VCaP (cell line): Measurements from ENCODE around the gene ANK3.

Experiments
- H3K27ac ChIP-seq: fragments of 450-650 bp; 2 replicates; pipeline ENCODE4 v1.5.1; 2017
- TF ChIP-seq, protein P1 (sequence below): fragments of 450-650 bp; conservative IDR thresholded peaks from 2 replicates; pipeline ENCODE4 v1.5.1; 2017; ENCODE audit warnings: mild to moderate bottlenecking, moderate library complexity

The ANK3 gene

GRCh38 chr10:60290558-60290957 is 99.1 kb downstream of the ANK3 start:
- no peak overlapping the region for H3K27ac ChIP-seq
- TF ChIP-seq, protein P1, sequence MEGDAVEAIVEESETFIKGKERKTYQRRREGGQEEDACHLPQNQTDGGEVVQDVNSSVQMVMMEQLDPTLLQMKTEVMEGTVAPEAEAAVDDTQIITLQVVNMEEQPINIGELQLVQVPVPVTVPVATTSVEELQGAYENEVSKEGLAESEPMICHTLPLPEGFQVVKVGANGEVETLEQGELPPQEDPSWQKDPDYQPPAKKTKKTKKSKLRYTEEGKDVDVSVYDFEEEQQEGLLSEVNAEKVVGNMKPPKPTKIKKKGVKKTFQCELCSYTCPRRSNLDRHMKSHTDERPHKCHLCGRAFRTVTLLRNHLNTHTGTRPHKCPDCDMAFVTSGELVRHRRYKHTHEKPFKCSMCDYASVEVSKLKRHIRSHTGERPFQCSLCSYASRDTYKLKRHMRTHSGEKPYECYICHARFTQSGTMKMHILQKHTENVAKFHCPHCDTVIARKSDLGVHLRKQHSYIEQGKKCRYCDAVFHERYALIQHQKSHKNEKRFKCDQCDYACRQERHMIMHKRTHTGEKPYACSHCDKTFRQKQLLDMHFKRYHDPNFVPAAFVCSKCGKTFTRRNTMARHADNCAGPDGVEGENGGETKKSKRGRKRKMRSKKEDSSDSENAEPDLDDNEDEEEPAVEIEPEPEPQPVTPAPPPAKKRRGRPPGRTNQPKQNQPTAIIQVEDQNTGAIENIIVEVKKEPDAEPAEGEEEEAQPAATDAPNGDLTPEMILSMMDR: no peak

DNA sequence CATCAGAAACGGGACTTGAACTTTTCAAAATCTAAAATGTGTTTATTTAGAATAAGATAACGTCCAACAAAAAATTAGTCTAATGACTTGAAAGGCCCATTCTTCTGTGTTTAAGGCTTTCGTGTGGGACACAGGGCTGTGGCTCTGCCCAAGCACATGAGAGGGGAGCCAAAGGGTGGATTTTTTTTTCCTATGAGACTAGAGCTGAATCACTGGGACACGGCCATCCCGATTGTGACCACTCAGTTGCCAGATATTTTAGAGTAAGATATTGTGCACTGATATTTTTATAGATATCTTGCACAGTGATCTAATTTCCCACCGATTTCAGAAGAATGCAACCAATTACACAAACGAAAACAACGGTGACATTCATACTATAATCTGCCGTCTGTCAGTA is 99.9 kb downstream of the ANK3 start:
- TF ChIP-seq, protein P1: no peak
- no peak overlapping the region for H3K27ac ChIP-seq

DNA sequence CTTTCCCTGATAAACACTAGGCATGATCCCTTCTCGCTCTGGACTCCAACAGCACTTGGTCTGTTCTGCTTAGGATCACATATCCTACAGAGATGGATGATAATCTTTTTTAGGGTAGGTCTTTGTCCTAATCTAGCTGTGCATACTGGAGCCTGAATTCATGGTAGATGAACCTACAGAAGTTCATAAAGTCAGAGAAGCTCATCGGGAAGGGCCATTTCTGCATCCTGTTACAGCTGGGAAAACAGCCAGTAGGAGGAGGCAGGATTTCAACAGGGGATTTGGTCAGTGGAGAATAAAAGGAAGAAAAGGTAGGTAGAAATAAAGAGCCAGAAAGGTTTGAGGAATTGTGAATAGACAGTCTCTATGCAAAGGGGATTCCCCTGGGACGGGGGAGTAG is 101.4 kb downstream of the ANK3 start:
- TF ChIP-seq, protein P1: no peak

DNA sequence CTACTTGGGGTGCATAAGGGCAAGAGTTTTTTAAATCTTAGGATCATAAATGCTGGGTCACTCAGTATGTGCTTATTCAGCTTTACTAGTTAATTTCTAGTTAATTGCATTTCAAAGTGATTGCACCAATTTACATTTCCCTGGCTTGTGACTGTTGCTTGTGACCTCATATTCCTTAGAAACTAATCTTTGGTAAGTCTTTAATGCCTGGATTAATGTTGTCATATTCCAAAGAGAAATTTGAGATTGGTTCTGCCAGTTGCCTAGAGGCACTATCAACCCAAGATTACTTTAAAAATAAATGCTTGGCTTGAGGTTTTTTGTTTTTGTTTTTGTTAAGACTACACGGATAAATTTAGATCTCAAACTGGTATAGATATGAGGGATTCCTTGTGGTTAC is 103.1 kb downstream of the ANK3 start:
- TF ChIP-seq, protein P1: no peak
- H3K27ac ChIP-seq: no peak overlapping the region

More for the DNA sequence above, 101.4 kb downstream of the ANK3 start:
- H3K27ac ChIP-seq: no peak overlapping the region

GRCh38 chr10:60283397-60283796 is 106.3 kb downstream of the ANK3 start:
- no peak overlapping the region for H3K27ac ChIP-seq
- TF ChIP-seq, protein P1: no peak

DNA sequence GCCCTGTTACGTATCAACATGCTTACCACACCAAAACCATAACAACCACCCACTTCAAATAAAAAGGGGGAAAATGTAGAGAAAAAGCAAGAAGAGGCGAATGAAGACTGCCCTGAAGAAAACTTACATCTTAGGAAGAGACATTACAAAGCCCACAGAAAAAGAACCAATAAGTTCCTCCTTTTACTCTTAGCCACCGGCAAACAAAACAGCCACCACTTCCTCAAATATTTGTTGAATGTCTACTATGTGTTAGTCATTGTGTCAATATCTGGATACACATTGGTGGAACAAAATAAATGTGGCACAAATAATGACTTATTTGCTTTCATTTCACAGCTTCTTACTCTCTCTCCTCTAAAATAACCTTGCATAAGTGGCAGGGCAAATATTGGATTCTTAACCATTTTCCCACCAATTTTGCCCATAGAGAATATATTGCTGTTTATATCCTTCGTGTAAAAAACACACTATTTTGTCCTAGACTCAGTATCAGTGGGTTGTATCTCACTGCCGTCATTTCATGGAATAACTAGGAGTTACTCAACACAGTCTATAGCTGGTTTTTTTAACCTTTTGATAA is 106.8 kb downstream of the ANK3 start:
- no peak overlapping the region for H3K27ac ChIP-seq

DNA sequence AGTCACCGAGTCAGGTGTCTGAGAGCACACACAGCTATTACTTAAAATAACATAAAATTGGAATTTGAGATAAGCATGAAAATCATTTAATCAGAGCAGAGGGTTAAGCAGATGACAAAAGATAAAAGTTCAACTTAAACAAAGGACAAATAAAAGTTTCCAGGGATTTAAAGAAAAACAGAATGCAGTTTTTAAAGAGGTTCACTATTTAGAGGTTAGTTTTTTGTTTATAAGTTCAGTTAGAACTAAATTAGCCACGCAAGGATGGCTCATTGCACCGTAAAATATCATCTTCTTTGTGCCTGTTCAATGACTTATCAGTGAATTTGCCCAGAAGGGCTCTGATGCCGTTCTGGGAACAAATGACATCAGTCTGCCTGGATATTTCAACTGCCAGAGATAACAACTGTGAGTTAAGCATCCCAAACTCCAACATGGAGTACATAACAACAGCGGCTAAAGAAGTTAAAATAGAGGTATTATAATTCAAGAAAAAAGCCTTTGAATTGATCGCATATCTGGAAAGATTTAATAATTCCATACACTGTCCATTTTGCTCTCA is 107.8 kb downstream of the ANK3 start:
- no peak overlapping the region for H3K27ac ChIP-seq
- TF ChIP-seq, protein P1: no peak

More for the DNA sequence above, 106.8 kb downstream of the ANK3 start:
- TF ChIP-seq, protein P1: no peak
